H9 (cell line): ENCODE data around the gene PLCB1. TPM values are rescaled to one million over a fixed set of nuclear protein-coding genes. Genes with fewer than 3 reads are reported as not detected.

Experiments
- DNase-seq: peaks from one replicate; pipeline ENCODE4 v3.0.0-alpha.2; 2017
- H2AFZ ChIP-seq: one replicate; pipeline ENCODE4 v1.6.1; 2013; ENCODE audit warnings: mild to moderate bottlenecking, low read length, control low read depth, moderate library complexity
- H2AK5ac ChIP-seq: 2 replicates; pipeline ENCODE4 v1.6.1; 2013; ENCODE audit warnings: low read length, control low read depth, mixed read lengths; ENCODE audit not compliant: insufficient read length
- H2BK120ac ChIP-seq: one replicate; pipeline ENCODE4 v1.6.1; 2013; ENCODE audit warnings: low read depth, mild to moderate bottlenecking, low read length, control low read depth, inconsistent platforms; ENCODE audit not compliant: poor library complexity, severe bottlenecking
- H2BK12ac ChIP-seq: 2 replicates; pipeline ENCODE4 v1.6.1; 2013; ENCODE audit warnings: low read length, control low read depth, mixed read lengths, low read depth; ENCODE audit not compliant: insufficient read length
- H2BK15ac ChIP-seq: 2 replicates; pipeline ENCODE4 v1.6.1; 2013; ENCODE audit warnings: low read depth, low read length, control low read depth
- H2BK20ac ChIP-seq: one replicate; pipeline ENCODE4 v1.6.1; 2013; ENCODE audit warnings: low read depth, mild to moderate bottlenecking, low read length, control low read depth, inconsistent platforms; ENCODE audit not compliant: poor library complexity, severe bottlenecking
- H2BK5ac ChIP-seq: 2 replicates; pipeline ENCODE4 v1.6.1; 2013; ENCODE audit warnings: low read length, control low read depth, mixed read lengths; ENCODE audit not compliant: insufficient read length
- H3K14ac ChIP-seq: 2 replicates; pipeline ENCODE4 v1.6.1; 2013; ENCODE audit warnings: low read length, control low read depth; ENCODE audit not compliant: insufficient read depth
- H3K18ac ChIP-seq: 2 replicates; pipeline ENCODE4 v1.6.1; 2013; ENCODE audit warnings: low read depth, mild to moderate bottlenecking, mixed read lengths, low read length, control low read depth; ENCODE audit not compliant: insufficient read length
- H3K23ac ChIP-seq: 2 replicates; pipeline ENCODE4 v1.6.1; 2013; ENCODE audit warnings: low read length, control low read depth, mixed read lengths, low read depth; ENCODE audit not compliant: insufficient read length
- H3K23me2 ChIP-seq: 2 replicates; pipeline ENCODE4 v1.6.1; 2013; ENCODE audit warnings: low read depth, mild to moderate bottlenecking, mixed read lengths, low read length, control low read depth; ENCODE audit not compliant: insufficient read length, poor library complexity, severe bottlenecking
- H3K27ac ChIP-seq: 2 replicates; pipeline ENCODE4 v1.5.1; 2013; ENCODE audit warnings: low read length, control low read depth, mixed read lengths, low read depth; ENCODE audit not compliant: insufficient read length
- H3K27me3 ChIP-seq: 2 replicates; pipeline ENCODE4 v1.6.1; 2013; ENCODE audit warnings: low read length, control low read depth, inconsistent platforms; ENCODE audit not compliant: insufficient read depth
- H3K4ac ChIP-seq: 2 replicates; pipeline ENCODE4 v1.6.1; 2013; ENCODE audit warnings: low read depth, mild to moderate bottlenecking, control low read depth, inconsistent platforms, low read length, moderate library complexity
- H3K4me1 ChIP-seq: 2 replicates; pipeline ENCODE4 v1.6.1; 2013; ENCODE audit warnings: low read length, control low read depth, inconsistent platforms; ENCODE audit not compliant: insufficient read depth
- H3K4me2 ChIP-seq: 2 replicates; pipeline ENCODE4 v1.6.1; 2013; ENCODE audit warnings: low read length, control low read depth, mixed read lengths; ENCODE audit not compliant: insufficient read length, insufficient read depth
- H3K56ac ChIP-seq: 2 replicates; pipeline ENCODE4 v1.6.1; 2013; ENCODE audit warnings: low read depth, mild to moderate bottlenecking, mixed read lengths, low read length, control low read depth; ENCODE audit not compliant: insufficient read length
- H3K79me1 ChIP-seq: 2 replicates; pipeline ENCODE4 v1.6.1; 2013; ENCODE audit warnings: low read depth, mild to moderate bottlenecking, moderate library complexity, low read length, control low read depth, inconsistent platforms; ENCODE audit not compliant: insufficient read depth, poor library complexity, severe bottlenecking
- H3K79me2 ChIP-seq: 2 replicates; pipeline ENCODE4 v1.6.1; 2013; ENCODE audit warnings: low read length, control low read depth, inconsistent platforms; ENCODE audit not compliant: insufficient read depth
- H3K9ac ChIP-seq: 2 replicates; pipeline ENCODE4 v1.6.1; 2013; ENCODE audit warnings: low read length, control low read depth, mixed read lengths; ENCODE audit not compliant: insufficient read length; ENCODE audit errors: extremely low read depth
- H3K9me3 ChIP-seq: one replicate; pipeline ENCODE4 v1.6.1; 2013; ENCODE audit warnings: low read depth, low read length, inconsistent platforms; ENCODE audit not compliant: control insufficient read depth
- H3T11ph ChIP-seq: one replicate; pipeline ENCODE4 v1.6.1; 2013; ENCODE audit warnings: mild to moderate bottlenecking, low read length, control low read depth, inconsistent platforms
- H4K20me1 ChIP-seq: one replicate; pipeline ENCODE4 v1.6.1; 2013; ENCODE audit not compliant: control insufficient read depth, insufficient read length, insufficient read depth
- H4K5ac ChIP-seq: 2 replicates; pipeline ENCODE4 v1.6.1; 2013; ENCODE audit warnings: low read depth, mild to moderate bottlenecking, mixed read lengths, low read length, control low read depth; ENCODE audit not compliant: insufficient read length
- H4K8ac ChIP-seq: replicated peaks from 2 replicates; pipeline ENCODE4 v1.6.1; 2013; ENCODE audit warnings: low read length, control low read depth, mixed read lengths, low read depth; ENCODE audit not compliant: insufficient read length
- H4K91ac ChIP-seq: 2 replicates; pipeline ENCODE4 v1.6.1; 2013; ENCODE audit warnings: low read depth, mild to moderate bottlenecking, moderate library complexity, mixed read lengths, low read length, control low read depth; ENCODE audit not compliant: insufficient read length
- H3K27ac Mint-ChIP-seq, 3 experiments: 2 replicates in 2 of 3; 3 replicates in 1 of 3; pipeline ENCODE4 v1.8.0; 2020 to 2021; ENCODE audit warnings: mixed read lengths in 3 of 3, mild to moderate bottlenecking in 1 of 3, moderate library complexity in 1 of 3
- H3K27me3 Mint-ChIP-seq: 2 replicates; pipeline ENCODE4 v1.8.0; 2021; ENCODE audit warnings: low read depth, mild to moderate bottlenecking, moderate library complexity, mixed read lengths
- H3K36me3 Mint-ChIP-seq, 3 experiments: 2 replicates in 2 of 3; 3 replicates in 1 of 3; pipeline ENCODE4 v1.8.0; 2020 to 2021; ENCODE audit warnings: low read depth in 3 of 3, mixed read lengths in 3 of 3; ENCODE audit not compliant: insufficient read depth in 1 of 3
- H3K4me1 Mint-ChIP-seq, 2 experiments: 2 replicates each; pipeline ENCODE4 v1.8.0; 2020; ENCODE audit warnings: mixed read lengths in 2 of 2
- H3K4me3 Mint-ChIP-seq, 2 experiments: 2 replicates in 1 of 2; 3 replicates in 1 of 2; pipeline ENCODE4 v1.8.0; 2020 to 2021; ENCODE audit warnings: mild to moderate bottlenecking in 2 of 2, mixed read lengths in 2 of 2, moderate library complexity in 1 of 2
- H3K9me3 Mint-ChIP-seq, 2 experiments: 2 replicates in 1 of 2; 3 replicates in 1 of 2; pipeline ENCODE4 v1.8.0; 2020; ENCODE audit warnings: mild to moderate bottlenecking in 2 of 2, mixed read lengths in 2 of 2, moderate library complexity in 1 of 2
- CTCF ChIP-seq: fragments of 200-600 bp; sonication (generic); conservative IDR thresholded peaks from 3 replicates; pipeline ENCODE4 v1.8.0; 2021; ENCODE audit warnings: antibody characterized with exemption, mild to moderate bottlenecking
- WGBS: extraction: QIAGEN DNeasy Blood & Tissue Kit; methylation state at CpG from one replicate; pipeline ENCODE4 v1.1.7; 2013; ENCODE audit warnings: missing lambda C conversion rate, low lambda C conversion rate, mixed read lengths; ENCODE audit not compliant: insufficient read length; ENCODE audit errors: extremely low coverage; 5-methylcytosine and 5-hydroxymethylcytosine counted together
- total RNA-seq: library from RNA; stranded (reverse); gene quantifications from 2 replicates; pipeline ENCODE4 v1.2.1, GENCODE V29; 2021

PLCB1 gene
- total RNA-seq, 1 experiment from 2014 or later, result 11.5 TPM

- no peak overlapping the region for H3K14ac ChIP-seq
- Mint-ChIP-seq H3K27me3 (no peaks in the 10 kb centered on the region; the same call in 1 of the 2 replicates), H3K27ac (no peak overlapping the region), H3K4me1 (peaks cover 3% of the 10 kb centered on the region in 2 experiments; a peak in 1 of 4 replicates), H3K9me3 (peaks cover 3 to 8% of the 10 kb centered on the region in 2 experiments; a peak in 4 of 5 replicates), H3K4me3 (no peak overlapping the region), H3K36me3 (peaks cover 4 to 25% (median 23%) of the 10 kb centered on the region in 3 experiments; a peak in 5 of 7 replicates)
- H3K27ac ChIP-seq, result no peak overlapping the region
- H3K4ac ChIP-seq, result no peak overlapping the region
- no peaks in the 10 kb centered on the region for H3K27me3 ChIP-seq
- no peak overlapping the region for H2AFZ ChIP-seq
- no peak for DNase-seq
- no peaks in the 10 kb centered on the region for H4K20me1 ChIP-seq
- no peaks in the 10 kb centered on the region for H3K79me2 ChIP-seq
- no peak overlapping the region for H2BK20ac ChIP-seq
- H3K56ac ChIP-seq, result no peak overlapping the region
- no peak for TF ChIP-seq CTCF
- no peak overlapping the region for H4K91ac ChIP-seq
- no peak overlapping the region for H3K4me2 ChIP-seq
- H2BK5ac ChIP-seq, result no peak overlapping the region
- no peaks in the 10 kb centered on the region for H3K23me2 ChIP-seq
- no peak overlapping the region for H3K18ac ChIP-seq
- no peak overlapping the region for H4K5ac ChIP-seq
- H2BK12ac ChIP-seq, result no peak overlapping the region
- no peak overlapping the region for H4K8ac ChIP-seq
- H2AK5ac ChIP-seq, result no peak overlapping the region
- no peaks in the 10 kb centered on the region for H3K79me1 ChIP-seq
- no peak overlapping the region for H3K9ac ChIP-seq
- H3K4me1 ChIP-seq, result no peaks in the 10 kb centered on the region
- no peak overlapping the region for H3T11ph ChIP-seq
- H3K23ac ChIP-seq, result no peak overlapping the region
- H3K9me3 ChIP-seq, result no peaks in the 10 kb centered on the region
- no CpG with 5 or more reads among the region's 1 CpG for WGBS
- no peak overlapping the region for H2BK15ac ChIP-seq
- H2BK120ac ChIP-seq, result no peak overlapping the region
Observed at GRCh38 chr20:8646716-8647115, 514.6 kb downstream of the PLCB1 start.
